Stimulated activated CD4-positive, alpha-beta T cell treated with anti-CD3 and anti-CD28 coated beads, Interleukin-4, amount 100 ng/mL, for 48 hours (primary cell): ENCODE measurements around the gene NGB.
"Not testable (repeated sequence)": the region's sequence is repeated elsewhere in the genome, so short reads cannot be mapped to it uniquely, and the experiment has no call there.

Experiments used
- DNase-seq, 2 donors: peaks; one replicate each; pipeline ENCODE4 v3.0.0-alpha.2; 2020; ENCODE audit warnings: low read depth in 2 of 2

The NGB gene

DNA sequence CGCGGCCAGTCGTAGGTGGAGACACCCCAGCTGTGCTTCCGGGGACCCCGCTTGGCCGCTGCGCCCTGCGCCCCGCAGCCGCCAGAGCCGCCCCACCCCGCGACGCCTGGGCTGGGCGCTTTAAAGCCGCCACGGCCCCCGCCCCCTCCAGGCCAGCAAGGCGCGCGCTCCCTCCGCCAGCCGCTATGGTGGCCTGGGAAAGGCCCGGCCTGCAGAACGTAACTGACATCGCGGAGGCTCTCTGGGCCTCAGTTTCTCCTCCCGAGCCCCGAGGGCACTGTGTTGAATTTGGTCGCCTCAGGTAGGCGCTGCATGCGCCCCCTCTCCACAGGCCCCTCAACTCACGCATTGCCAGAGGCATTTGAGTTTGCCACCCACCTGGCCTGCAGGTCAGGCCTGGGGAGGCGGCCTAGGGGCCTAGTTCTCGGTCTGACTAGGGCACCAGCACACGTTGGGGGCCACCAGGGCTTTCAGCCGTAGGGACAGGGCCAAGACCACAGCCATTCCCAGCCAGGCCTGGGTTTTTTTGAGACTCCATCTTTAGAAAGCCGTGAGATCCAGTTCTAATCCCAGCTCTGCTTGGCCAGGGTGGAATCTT, at the start of gene NGB:
NGB (minus strand) TSS at position 94 of the 598 bp plus-strand sequence. CDS start 269 bp downstream, outside the sequence.
- no peak for DNase-seq

- DNase-seq = peak; percentile 86 to 88
Observed at GRCh38 chr14:77320238-77320935, 49.4 kb upstream of the NGB start, which contains the start of gene POMT2. TSS of gene POMT2 (minus strand) at chr14:77320883. CDS start at chr14:77320681, 202 bp downstream.

DNA sequence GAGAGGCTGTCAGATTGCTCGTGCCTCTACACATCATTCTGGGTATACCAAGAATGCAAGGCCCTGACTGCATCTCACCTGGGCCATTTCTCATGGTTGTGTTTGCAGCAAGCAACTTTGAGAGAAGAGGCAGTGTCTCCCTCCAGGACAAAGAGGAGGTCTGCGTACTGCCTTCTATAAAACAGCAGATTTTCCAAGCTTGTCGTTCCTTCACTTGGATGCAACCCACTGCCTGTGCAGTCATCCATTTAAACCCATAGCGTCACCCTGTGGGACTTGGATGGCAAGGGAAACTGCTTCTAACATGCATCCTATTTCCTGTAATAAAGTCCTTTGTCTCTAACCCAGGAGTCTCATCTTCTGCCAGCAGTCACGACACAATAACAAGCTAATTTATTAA, 48.4 kb upstream of the NGB start:
- no peak for DNase-seq

DNA sequence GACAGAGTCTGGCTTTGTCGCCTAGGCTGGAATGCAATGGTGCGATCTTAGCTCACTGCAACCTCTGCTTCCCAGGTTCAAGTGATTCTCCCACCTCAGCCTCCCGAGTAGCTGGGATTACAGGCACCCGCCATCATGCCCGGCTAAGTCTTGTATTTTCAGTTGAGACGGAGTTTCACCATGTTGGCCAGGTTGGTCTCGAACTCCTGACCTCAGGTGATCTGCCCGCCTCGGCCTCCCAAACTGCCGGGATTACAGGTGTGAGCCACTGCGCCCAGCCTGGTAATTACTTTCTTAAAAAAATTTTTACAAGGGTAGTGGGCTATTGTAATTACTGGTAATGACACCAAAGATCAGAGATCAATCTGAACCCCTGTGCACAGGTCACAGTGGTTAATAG, 47.8 kb upstream of the NGB start:
- DNase-seq = not testable (repeated sequence)

GRCh38 chr14:77318006-77318553, 47.1 kb upstream of the NGB start:
- no peak for DNase-seq

- no peak for DNase-seq
Observed at GRCh38 chr14:77316872-77317301, 45.9 kb upstream of the NGB start.

DNA sequence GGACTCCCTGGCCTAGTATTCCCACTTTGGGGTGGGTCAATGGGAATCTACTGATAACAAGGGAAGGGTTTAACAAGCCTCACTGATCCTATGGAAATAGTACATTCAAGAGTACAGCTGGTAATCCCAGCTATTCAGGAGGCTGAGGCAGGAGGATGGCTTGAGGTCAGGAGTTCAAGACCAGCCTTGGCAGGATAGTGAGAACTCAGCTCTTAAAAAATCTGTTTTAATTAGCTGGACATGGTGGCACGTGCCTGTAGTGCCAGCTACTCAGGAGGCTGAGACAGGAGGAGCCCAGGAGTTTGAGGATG, 45.1 kb upstream of the NGB start:
- no peak for DNase-seq

DNA sequence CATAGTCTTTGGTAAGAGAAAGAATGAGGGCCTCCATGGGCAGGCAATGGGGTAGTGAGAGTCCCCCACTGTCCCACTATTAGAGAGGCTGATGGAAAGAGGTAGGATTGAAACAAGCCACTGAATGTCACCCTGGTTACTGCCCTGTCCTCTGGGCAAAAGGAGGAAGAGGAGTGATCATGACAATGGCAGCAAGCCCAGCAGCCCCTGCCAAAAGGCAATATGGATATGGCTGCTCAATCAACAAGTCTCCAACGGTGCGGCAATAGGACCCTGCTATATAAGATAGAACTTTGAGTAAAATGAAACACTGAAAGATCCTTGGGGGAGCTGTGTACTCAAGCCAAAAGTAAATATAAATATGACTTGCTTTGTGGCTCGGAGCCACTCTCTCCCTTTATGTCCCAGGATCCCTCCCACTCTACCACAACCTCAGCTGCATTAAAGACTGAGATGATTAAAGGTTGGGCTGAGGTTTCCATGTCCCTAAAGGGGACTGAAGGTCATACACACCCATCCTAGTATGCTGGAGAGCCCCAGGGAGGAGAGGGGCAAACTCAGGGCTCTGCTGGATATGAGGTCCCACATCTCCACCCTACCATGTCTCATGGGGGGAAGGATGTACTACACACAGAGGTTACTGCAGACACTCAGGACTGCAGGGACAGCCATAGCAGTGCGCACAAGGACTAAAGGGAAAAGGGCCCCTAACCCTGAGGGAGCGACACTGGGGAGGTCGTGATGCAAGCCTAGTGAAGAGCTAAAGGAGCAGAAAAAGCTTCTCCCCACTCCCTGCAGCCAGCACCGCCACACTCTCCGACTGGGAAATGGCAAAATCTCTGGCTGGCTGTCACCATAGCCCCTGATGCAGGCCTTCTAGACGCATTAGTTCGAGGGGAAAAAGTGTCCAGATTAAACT, 43.8 kb upstream of the NGB start:
- DNase-seq = no peak

DNA sequence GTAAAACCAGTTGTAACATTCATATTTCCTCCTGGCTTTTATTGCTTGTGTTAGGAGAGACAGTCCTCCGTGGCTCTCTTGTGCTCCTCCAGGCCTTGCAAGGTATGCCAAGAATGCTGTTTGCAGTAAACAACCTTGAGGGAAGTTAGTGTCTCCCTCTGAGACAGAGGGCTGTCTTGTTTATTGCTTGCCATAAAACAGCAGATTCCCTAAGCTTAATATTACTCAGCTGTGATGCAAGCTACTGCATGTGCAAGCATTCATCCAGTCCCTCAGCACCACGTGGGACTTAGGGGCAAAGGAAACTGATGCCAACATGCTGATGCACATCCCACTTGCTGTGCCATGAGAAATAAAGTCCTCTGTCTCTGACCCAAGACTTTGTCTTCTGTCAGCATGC, 43.0 kb upstream of the NGB start:
- DNase-seq = no peak

GRCh38 chr14:77313371-77313770, 42.4 kb upstream of the NGB start:
- DNase-seq = no peak

- no peak for DNase-seq
Observed at GRCh38 chr14:77311217-77311616, 40.2 kb upstream of the NGB start.

GRCh38 chr14:77310026-77310425, 39.0 kb upstream of the NGB start:
- DNase-seq = no peak

DNA sequence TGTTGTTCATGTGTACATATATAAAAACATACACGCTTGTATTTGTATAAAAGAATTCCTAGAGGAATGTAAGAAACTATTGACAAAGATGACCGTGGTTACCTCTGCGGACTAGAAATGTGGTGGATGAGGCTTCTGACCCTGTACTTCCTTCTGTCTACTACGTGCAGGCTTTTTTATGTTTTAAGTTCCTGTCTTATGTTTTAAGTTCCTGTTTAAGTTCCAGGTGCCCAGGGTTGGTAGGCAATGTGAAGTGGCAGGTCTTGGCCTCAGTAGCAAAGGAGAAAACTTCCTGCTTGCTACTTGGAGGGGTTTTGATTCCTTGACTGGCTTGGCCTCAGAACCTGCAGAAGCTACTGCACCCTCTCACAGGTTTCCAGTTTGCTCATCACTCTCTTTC, 38.1 kb upstream of the NGB start:
- DNase-seq = no peak

DNA sequence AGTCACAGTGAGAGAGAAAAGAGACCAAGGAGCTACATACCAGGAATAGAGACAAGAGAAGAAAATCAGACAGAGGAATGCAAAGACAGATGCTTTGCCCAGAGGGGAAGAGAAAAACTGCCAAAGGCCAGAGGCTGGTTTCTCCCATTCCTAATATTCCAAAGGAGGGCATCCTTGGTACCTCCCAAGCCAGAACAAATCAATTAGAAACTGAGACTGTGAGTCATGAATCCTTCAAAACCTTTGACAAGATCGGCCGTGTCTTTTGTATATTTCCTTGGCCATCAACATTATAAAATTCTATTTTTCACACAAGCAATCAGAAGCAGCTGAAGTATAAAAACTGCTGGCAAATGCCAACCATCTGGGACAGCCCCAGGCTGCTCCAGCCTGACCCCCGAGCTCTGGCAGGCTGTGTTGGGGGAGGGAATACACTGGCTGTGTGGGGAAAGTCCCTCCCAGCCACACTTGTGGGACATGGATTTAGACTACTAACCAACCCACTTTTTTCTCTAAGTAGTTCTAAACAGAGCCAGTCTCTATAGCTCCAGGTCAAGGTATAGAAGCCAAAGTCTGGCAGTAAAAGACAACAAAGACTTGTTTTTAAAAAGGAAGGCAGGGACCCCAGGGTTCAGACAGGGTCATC, 36.0 kb upstream of the NGB start:
- DNase-seq = no peak

GRCh38 chr14:77306416-77306815, 35.4 kb upstream of the NGB start:
- DNase-seq = no peak

GRCh38 chr14:77305696-77306095, 34.7 kb upstream of the NGB start:
- no peak for DNase-seq

- DNase-seq = peak; percentile 16 to 47
Observed at GRCh38 chr14:77303417-77304156, 32.6 kb upstream of the NGB start.

DNA sequence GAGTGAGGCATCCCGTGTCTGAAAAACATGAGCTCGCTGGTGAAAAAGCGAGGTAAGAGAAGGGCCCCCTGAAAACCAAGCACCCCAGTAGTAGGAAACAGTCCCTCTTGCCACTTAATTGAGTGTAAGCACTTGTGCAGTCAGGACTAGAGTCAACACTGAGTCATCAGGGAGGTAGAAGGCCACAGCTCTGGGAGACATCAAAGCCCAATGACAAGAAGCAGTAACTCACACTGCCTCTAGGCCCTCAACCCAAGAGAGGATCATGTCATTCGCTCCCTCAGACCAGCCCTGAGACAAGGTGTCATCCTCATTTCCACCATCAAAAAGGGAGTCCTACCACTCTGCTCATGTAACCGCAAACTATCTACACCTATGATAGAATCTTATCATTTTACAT, 31.9 kb upstream of the NGB start:
- DNase-seq = peak; percentile 18 to 49

DNA sequence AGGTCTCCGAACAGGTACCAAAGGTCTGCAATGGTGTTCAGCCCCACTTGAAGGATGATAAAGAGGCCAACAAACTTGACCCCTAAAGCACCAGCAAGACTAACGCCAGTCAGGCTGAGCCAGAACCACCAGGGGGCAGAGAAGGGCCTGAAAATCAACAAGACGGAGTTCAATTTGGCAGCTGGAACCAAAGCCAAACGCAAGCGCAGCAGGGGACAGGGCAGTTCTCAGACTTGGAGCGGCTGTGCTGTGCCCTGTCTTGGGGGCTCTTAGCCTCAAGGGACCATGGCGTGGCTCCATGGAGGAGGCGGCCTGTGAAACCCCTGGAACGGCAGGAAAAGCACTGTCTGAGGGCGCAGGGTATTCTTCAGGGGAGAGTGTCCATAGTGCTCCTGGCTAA, 30.1 kb upstream of the NGB start:
- peak; percentile 38 to 56 for DNase-seq

DNA sequence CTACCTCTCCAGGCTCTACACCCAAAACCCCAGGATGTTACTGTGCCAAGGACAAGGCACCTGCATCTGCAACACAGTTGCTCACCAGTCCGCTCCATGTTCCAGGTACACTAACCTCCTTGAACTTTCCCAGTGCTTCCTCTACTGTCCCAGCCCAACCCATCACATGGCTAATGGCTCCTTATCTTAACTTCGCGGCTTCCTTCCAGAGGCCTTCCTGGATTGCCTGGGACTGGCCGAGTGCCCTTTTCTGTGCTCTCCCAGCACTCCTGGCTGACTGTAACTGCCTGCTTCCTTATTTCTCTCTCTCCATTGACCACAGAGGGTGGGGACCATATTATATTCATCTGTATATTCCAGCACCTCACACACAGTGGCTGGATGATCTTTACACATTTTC, 28.8 kb upstream of the NGB start:
- DNase-seq = no peak

DNA sequence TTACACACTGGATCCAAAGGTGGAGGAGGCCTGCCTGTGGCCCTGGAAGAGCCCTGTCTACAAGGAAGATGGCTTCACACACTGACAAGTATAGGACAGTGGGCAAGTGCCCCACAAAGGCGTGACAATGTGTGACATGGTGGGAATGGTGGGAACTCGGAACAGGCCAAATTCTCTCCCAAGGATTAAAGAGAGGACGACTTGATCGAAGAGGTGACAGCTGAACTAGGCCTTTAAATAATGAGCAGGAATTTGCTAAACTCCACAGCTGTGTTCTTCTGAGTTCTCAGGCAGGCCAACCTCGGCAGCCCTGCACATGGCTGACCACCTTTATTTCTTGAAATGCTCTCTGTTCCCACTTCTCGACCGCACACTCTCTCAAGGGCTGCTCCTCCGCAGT, 25.9 kb upstream of the NGB start:
- no peak for DNase-seq
